HG03045 (cell line): ENCODE measurements around the gene CPNE7.

Source experiments
- ATAC-seq: cut with Tn5 transposase; IDR thresholded peaks from one replicate; pipeline ENCODE4 v1.9.1; 2021; ENCODE audit warnings: mild to moderate bottlenecking, moderate library complexity; ENCODE audit not compliant: unreplicated experiment

Gene CPNE7

DNA sequence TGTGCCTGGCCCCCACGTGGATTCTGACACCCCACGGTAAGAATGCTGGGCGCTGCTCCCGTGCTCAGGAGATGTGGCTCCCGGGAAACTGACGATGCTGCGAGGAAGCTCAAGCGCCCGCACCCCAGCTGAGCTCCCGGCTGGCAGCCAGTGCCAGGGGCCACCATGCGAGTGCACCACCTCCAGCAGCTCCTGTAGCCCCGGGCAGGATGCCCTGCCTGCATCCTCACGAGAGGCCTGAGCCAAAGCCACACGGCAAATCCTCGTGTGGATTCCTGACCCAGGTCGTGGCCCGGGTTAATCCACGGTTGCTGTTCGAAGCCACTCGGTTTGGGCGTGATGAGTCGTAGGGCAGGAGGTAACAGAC, 26.3 kb downstream of the CPNE7 start:
- no peak for ATAC-seq

DNA sequence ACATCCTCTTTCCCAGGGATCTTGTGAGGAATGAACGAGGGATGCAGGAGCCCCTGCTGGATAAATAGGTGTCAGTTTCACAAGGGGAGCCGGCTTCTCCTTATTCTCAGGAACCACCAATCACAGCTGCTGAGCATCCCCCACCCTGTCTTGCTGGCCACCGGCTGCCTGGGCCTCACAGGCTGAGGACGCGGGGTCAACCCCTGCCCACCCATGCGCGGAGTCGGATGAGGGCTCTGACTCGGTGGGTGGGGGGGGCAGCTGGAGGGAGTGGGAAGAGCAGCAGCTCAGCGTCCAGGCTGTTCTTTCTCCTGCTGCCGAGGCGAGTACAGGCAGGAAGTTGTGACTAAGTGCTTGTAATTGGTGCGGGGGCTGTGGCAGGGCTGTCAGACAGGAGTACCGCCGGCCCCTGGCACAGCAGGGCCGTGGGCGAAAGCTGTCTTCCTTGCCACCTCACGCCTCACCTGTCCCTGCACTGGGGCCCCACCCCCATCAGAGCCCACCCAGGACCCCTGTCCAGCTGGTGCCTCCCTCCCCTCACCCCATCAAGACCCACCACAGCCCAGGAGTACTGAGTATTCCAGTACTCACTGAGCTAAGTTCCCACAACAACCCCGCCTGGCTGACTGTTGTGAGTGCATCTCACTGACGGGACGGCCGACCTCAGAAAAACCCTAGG, 26.9 kb downstream of the CPNE7 start:
- ATAC-seq: no peak

DNA sequence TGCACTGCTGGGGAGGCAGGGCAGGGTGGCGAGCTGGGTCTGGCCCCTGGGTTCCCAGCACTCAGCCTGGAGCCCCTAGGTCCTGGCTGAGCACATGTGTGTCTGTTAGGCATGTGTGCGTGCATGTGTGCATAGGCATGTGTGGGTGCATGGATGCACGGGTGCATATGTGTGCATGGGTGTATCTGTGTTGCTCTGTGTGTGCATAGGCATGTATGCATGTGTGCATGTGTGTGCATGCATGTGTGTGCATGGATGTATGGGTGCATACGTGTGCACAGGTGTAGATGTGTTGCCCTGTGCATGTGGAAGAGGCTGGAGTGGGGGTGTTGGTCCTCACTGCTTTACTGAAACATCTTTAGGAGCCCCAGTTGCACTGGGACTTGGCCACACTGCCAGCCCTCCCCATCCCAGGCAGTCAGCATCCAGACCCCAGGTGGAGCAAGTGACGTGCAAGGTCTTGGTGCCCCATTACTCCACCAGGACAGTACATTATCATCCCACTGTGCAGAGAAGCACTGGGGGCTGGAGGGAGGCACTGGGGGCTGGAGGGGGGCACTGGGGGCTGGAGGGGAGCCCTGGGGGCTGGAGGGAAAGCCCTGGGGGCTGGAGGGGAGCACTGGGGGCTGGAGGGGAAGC, 27.5 kb downstream of the CPNE7 start:
- ATAC-seq: no peak

DNA sequence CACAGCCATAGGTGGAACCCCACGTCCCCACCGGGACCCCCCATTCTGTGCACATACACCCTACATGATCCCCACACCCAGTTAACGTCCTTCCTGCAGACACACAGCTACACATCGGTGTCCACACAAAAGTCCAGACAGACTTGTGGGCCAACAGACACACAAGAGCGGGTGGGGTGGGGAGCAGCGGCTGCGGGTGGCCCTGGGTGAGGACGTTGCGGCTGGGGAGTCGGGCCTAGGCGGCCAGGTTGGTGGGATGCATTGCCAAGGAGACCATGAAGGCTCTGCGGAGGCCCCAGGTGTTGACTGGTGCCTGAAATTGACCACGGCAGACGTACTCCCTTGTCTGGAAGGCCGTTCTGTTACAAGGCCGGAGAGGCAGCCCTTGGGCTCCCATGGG, 29.2 kb downstream of the CPNE7 start:
- ATAC-seq: no peak

DNA sequence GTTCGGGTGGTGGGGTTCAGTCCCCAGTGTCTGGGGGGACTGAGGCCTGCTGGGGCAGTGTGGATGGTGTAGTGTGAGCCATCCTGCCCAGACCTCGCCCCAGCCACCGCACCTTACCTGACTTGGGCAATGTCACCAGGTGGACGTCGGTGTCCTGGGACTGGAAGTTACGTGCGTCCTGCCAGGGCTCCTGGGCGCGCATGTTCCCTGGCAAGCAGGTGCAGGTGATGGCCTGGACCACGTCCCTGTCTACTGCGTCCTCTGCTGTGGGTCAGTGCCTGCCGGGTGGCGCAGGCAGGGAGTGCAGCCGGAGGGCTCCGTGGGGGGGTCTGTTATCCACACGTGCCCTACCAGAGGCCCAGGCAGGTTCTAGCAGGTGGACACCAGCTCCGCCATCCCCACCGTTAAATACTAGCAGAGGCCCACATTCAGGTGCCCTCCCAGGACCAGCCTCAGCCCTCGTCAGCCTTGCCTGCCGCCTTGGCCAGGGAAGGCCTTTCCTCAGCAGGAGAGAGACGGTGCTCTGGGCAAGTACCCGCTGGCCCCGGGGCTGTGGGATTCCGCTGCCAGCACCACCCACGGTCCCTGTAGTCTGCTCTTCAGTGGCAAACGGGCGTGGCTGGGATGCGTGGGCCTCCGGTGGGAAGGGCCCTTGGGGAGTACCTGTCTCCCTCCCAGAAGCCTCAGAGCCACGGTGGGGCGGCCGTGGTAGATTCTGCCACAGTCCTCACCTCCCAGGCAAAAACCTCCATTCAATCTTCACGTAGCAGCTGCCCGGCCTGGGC, 29.8 kb downstream of the CPNE7 start:
- no peak for ATAC-seq

DNA sequence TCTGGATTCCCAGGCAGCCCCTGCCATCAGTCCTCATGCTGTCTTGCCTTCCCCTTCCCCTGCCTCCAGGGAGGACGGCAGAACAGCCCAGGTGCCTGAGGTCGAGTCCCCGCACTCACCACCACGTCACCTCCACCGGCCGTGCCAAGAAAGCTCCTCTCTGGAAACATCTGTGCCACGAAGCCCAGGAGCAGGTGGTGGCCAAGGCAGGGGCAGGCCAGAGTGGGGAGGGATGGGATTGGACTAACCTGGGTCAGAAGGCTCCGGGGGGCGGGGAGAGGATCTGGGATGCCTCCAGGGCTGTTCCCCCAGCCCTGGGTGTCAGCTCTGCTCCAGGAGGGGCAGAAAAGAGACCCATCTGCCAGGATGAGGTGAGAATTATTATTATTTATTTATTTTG, 30.4 kb downstream of the CPNE7 start:
- ATAC-seq: no peak

DNA sequence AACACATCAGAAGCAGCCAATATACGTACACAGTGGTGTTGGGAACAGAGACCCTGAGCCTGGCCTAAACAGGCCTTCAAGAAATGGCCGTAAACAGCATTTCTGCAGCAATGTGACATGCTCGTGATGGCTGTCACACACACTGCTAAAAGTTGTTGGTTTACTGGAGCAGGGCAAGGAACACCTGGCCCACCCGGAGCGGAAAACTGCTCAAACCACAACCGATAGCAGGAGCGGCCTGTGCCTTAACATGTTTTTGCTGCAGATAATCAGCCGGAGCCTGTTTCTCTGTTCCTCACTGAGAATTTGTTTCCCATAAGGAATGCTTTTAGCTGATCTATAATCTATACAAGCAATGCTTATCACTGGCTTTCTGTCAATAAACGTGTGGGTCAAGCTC, 31.9 kb downstream of the CPNE7 start:
- ATAC-seq: no peak

DNA sequence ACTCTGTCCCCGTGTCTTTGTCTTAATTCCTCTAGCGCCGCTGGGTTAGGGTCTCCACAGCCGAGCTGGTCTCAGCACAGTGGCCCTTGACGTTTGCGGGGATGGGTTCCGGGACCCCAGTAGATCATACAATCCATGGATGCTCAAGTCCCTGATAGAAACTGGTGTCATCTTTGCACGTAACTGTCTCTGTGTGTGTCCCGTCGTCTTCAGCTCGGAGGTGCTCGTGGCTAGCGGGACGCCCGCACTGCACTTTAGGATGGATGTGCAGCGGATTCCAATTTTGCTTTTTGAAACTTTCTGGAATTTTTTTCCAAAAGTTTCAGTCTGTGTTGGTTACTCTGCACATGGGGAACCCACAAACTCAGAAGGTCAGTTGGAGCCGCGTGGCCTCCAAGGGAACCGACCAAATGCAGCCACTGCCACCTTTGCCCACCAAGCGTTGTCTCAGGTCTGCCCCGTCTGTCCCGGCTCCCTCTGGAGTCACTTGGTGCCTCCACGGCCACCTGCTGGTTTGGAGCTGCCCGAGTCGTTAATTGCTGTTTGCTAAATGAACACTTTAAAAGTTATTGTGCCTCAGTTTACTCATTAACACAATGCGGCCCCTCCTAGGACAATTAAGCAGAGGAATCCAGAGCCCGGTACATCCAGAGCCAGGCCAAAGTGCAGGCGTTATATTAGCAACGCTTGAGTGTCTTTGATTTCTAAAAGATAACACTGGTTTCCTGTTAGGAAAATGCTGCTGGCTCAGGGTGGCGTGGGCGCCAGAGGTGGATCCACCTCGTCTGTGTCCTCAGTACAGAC, 32.6 kb downstream of the CPNE7 start:
- no peak for ATAC-seq

DNA sequence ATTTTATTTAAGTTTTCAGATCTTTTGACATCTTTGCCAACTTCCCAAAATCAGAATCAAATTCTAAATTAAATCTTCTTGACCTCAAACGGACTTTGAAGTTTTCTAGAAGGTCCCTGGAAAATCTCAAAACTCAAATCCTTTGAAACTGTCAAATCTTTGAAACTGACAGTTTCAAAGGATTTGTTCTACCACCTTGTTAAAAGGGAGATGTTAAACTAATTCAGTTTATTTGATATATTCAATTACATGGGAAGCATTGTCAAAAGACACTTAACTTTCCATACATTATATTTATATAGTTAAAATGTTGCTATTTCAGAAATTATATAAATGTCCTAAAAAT, 34.5 kb downstream of the CPNE7 start:
- no peak for ATAC-seq

DNA sequence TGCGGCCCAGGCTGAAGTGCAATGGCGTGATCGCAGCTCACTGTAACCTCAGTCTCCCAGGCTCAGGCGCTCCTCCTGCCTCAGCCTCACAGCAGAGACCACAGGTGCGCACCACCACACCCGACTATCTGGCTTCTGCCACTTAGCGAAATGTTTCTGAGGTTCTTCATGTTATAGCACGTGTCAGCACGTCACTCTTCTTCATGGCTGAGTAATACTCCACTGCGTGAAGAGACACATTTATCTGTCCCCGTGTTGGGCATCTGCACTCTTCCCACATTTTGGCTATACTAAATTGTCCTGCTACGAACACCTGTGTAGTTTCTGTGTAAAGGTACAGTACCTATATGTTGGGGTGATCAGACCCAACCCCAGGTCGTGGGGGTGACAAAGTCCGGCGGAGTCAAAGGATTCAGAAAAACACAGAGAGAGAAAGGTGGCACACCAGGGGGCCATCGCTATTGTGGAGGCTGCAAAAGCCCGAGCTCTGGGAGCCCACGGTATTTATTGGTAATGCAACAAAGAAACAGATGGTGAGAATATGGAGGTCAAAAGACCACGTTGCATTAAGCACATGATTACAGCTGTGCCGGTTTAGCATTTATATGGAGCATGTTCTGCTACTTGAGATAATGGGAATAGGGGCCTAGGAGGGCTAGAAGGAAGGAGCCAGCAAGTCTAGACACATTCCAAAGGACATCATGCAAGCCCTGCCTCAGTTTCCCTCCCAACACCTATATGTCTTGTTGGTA, 37.0 kb downstream of the CPNE7 start:
- ATAC-seq: no peak

DNA sequence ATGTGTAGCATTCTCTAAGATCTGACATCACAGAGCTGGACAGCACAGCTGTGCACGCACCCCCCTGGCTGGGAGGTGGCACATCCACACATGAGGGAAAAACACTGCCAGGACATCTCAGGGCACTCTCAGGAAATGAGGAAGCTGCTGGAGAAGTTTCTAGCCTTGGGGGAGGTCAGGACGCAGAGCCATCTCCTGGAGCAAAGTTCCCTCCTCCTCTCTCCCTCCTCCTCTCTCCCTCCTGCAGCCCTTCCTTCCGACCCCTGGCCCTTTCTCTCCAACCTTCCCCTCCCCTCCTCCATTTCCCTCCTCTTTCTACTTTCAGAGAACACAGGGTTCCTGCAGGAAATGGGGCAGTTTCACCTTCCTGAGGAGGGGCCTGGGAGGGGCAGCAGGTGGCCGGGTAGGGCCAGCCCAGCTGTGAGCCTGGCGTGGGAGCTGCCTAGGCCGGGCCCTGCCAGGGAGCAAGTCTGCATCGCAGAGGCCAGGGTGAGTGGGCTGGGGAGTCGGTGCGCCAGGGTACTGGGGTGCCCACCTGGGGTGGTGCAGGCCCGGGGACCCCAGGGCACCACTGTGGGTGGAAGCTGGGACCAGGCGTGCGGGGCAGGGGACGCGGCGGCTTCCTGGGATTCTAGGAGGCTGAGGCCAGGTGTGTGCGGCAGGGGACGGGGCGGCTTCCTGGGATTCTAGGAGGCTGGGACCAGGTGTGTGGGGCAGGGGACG, 37.8 kb downstream of the CPNE7 start, which contains the start of gene DPEP1:
TSS of gene DPEP1 (plus strand) at position 412 of the 723 bp plus-strand sequence. CDS start 16,769 bp downstream, outside the sequence.
- no peak for ATAC-seq

DNA sequence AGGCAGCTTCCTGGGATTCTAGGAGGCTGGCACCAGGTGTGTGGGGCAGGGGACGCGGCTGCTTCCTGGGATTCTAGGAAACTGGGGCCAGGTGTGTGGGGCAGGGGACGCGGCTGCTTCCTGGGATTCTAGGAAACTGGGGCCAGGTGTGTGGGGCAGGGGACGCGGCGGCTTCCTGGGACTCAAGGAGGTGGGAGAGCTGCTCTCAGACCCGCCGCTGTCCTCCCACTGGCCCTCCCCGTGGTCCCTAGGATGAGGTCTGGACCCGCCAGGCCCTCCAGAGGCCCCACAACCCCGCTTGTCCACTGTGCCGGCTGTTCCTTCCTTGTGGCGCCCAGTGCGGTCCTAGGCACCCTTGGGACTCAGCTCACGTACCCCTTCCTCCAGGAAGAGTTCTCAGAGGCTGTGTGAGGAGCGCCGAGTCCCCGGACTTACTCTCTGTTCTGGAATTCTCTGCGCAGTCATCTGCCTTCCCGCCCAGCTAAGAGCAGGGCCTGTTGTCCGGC, 38.4 kb downstream of the CPNE7 start:
- ATAC-seq: no peak

DNA sequence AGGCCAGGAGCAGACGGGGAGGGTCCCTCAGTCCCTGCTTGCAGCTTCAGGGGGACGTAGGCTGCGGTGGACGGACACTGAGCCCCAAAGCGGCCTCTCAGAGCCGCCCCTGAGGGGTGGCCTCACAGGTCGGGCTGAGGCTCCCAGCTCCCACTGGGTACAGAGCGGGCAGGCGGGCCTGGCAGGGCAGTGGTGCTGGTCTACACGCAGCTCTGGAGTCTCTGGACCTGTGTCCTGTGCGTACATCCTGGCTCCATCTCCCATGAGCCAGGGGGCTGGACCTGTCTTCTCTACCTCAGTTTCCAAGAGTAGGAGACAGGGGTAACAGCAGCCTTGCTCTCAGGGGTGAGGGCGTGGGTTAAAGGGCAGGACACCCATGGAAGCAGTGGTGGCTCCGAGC, 39.6 kb downstream of the CPNE7 start:
- no peak for ATAC-seq

DNA sequence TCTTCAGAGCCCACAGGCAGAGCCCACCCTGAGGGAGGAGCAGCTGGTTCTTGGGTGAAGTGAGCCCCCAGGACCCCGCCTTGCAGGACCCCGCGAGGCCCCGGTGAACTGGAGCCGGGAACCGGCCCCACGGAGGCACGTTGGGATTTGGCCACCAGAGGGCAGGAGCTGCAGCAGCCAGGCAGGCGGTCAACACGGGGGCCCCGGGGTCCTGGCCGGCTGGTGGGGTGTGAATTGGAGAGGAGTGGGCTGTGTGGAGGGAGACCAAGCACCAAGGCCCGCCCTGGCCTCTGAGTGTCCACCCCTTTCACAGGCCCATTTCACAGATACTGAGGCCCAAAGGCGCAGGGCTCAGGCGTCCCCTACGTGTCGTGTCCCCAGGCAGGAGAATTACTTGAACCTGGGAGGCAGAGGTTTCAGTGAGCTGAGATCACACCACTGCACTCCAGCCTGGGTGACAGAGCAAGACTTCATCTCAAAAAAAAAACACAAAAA, 40.1 kb downstream of the CPNE7 start:
- ATAC-seq: no peak

DNA sequence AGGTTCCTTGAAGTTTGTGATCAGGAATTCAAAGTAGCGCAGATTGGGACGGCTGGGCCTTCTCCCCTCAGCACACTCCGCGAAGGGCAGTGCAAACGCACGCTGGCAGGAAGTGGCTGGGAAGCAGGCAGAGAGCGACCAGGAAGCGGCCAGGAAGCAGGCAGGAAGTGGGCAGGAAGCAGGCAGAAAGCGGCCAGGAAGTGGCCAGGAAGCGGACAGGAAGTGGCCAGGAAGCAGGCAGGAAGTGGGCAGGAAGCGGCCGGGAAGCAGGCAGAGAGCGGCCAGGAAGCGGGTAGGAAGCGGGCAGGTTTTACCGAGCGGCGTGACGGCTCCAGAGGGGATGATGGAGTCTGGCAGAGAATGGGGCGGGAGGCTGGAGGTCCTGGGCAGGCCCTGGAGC, 41.1 kb downstream of the CPNE7 start:
- no peak for ATAC-seq

DNA sequence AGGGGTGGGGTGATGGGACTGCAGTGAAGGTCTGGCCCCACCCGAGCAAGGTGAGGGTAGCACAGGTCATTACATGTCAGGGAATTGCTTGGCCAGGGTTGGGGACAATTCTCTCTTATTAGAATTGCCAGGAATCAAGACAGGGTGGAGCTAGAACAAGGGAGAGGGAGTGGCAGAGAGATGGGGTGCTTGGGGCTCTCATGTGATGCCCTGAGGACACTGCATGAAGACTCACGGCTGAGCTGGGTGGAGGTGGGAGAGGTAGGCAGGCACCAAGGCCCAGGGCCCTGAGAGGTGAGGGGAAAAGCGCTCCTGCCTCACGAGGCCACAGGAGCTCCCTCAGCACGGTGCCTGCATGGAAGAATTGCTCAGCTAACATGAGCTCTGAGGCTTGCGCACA, 41.5 kb downstream of the CPNE7 start:
- no peak for ATAC-seq

DNA sequence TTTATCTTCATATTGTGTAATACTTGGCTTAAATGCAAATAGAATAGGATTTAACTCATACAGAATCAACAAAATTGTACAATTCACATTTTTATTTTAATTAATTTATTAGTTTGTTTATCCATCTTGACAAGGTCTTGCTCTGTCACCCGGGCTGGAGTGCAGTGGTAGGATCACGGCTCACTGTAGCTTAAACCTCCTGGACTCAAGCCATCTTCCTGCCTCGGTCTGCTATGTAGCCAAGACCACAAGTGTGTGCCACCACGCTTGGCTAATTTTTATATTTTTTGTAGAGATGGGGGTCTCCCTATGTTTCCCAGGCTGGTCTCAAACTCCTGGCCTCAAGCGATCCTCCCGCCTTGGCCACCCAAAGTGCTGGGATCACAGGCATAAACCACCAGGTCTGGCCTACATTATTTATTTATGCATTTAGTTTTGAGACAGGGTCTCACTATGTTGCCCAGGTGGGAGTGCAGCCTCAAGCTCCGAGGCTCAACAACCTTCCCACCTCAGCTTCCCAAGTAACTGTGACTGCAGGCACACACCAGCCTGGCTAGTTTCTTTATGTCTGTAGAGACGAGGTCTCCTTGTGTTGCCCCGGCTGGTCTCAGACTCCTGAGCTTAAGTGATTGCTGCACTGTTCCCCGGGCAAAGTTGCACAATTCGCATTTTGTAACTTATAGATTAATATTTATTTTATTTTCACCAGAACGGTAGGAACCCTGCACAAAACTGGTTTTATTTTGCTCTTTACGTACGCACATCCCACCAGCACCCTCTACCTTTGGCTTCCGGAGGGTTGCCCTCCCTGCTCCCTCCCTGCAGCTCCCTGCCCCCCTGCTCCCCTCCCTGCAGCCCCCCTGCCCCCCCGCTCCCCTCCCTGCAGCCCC, 42.8 kb downstream of the CPNE7 start:
- no peak for ATAC-seq

DNA sequence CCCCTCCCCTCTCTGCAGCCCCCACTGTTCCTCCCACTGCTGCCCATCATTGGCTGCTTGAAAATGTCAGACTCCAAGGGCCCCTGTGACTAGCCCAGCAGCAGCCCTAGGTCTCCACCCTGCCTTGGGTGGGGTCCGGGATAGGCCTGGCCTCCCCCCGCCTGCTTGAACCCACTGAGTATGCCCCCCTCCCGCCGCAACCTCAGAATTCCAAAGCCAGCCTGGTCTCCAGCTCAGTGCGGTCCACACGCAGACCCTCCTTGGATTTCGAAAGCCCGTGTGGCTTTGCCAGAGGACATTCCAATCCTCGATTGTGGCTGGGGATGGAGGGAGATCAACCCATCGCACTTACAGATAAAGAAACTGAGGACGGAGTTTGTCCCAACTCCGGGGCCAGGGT, 44.3 kb downstream of the CPNE7 start:
- no peak for ATAC-seq

DNA sequence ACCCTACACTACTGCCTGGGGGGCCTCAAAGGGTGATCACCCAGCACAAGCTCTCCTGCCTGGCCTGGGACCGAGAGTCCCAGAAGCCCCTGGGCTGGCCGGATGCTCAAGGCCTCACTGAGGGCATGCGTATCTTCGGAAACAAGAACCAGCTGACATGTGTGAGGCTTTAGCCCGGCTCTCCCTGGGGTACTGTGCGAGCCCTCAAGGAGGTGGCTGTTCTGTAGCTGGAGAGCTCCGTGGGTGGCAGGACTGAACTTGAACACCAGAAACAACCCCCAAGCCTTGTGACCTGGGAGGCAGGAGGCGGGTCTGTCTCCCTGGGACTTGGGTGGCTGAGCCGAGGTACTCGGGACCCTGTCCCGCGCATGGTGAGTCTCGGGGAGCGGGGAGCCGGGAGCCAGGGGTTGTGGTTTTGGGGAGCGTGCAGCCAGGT, 44.9 kb downstream of the CPNE7 start:
- ATAC-seq: no peak
